Urothelium cell line (cell line): ENCODE results near the gene ENOX2.
"Not testable (repeated sequence)": the region's sequence is repeated elsewhere in the genome, so short reads cannot be mapped to it uniquely, and the experiment has no call there.

Experiments used
- DNase-seq: peaks from one replicate; pipeline ENCODE4 v3.0.0; 2011; ENCODE audit warnings: low spot score, mixed read lengths
- FAIRE-seq: peaks from 2 replicates; lab custom pipeline; 2011; peaks lifted over from hg19 to GRCh38; lab: Jason Lieb, UNC

Gene ENOX2

GRCh38 chrX:130902783-130903613 lies at the start of gene ENOX2:
TSS of gene ENOX2 (minus strand) at chrX:130903209. CDS start at chrX:130703216, 199,993 bp downstream.
- no peak for FAIRE-seq
- DNase-seq: peak; percentile 78

GRCh38 chrX:130952266-130953043 lies 49.4 kb upstream of the ENOX2 start:
- DNase-seq: no peak
- no peak for FAIRE-seq

- DNase-seq: no peak
- FAIRE-seq: no peak
Observed at GRCh38 chrX:130944230-130944629, 41.2 kb upstream of the ENOX2 start.

GRCh38 chrX:130937101-130937500 lies 34.1 kb upstream of the ENOX2 start:
- FAIRE-seq (no peak), DNase-seq (no peak)

- no peak for DNase-seq
Observed at GRCh38 chrX:130933358-130933757, 30.3 kb upstream of the ENOX2 start.

GRCh38 chrX:130920405-130920804 lies 17.4 kb upstream of the ENOX2 start:
- not testable (repeated sequence) for FAIRE-seq

More at GRCh38 chrX:130933358-130933757, 30.3 kb upstream of the ENOX2 start:
- no peak for FAIRE-seq

GRCh38 chrX:130919676-130920075 lies 16.7 kb upstream of the ENOX2 start:
- DNase-seq, FAIRE-seq: not testable (repeated sequence)

More at GRCh38 chrX:130920405-130920804, 17.4 kb upstream of the ENOX2 start:
- not testable (repeated sequence) for DNase-seq

- not testable (repeated sequence) for FAIRE-seq, DNase-seq
Observed at GRCh38 chrX:130918498-130918897, 15.5 kb upstream of the ENOX2 start.

- FAIRE-seq: no peak
- peak; percentile 23 for DNase-seq
Observed at GRCh38 chrX:130916636-130917422, 13.8 kb upstream of the ENOX2 start.

- no peak for DNase-seq
- no peak for FAIRE-seq
Observed at GRCh38 chrX:130915302-130915701, 12.3 kb upstream of the ENOX2 start.

GRCh38 chrX:130909469-130910136 lies 6.6 kb upstream of the ENOX2 start:
- FAIRE-seq: no peak
- no peak for DNase-seq

GRCh38 chrX:130906776-130907175 lies 3.8 kb upstream of the ENOX2 start:
- DNase-seq (no peak), FAIRE-seq (no peak)

- DNase-seq (no peak), FAIRE-seq (no peak)
Observed at GRCh38 chrX:130902446-130902782, 595 bp downstream of the ENOX2 start.

GRCh38 chrX:130896802-130897501 lies 6.1 kb downstream of the ENOX2 start:
- no peak for DNase-seq

GRCh38 chrX:130896026-130896425 lies 7.0 kb downstream of the ENOX2 start:
- FAIRE-seq (no peak), DNase-seq (no peak)

More at GRCh38 chrX:130896802-130897501, 6.1 kb downstream of the ENOX2 start:
- no peak for FAIRE-seq

- no peak for FAIRE-seq
Observed at GRCh38 chrX:130895299-130895698, 7.7 kb downstream of the ENOX2 start.

GRCh38 chrX:130893356-130894085 lies 9.5 kb downstream of the ENOX2 start:
- DNase-seq (no peak), FAIRE-seq (no peak)

More at GRCh38 chrX:130895299-130895698, 7.7 kb downstream of the ENOX2 start:
- no peak for DNase-seq

- DNase-seq (no peak), FAIRE-seq (no peak)
Observed at GRCh38 chrX:130887376-130887775, 15.6 kb downstream of the ENOX2 start.

- FAIRE-seq: no peak
- DNase-seq: no peak
Observed at GRCh38 chrX:130885996-130886395, 17.0 kb downstream of the ENOX2 start.
